ENCODE measurements around the gene ICA1L. TPM values are rescaled to one million over a fixed set of nuclear protein-coding genes. Genes with fewer than 3 reads are reported as not detected.

The ICA1L gene
- total RNA-seq, 1 experiment from 2014 or later: 5.5 TPM

GRCh38 chr2:202771336-202771735 lies 100.2 kb downstream of the ICA1L start:
- H3K4me3 ChIP-seq (ENCODE audit: low read depth, low read length): no peak overlapping the region
- Mint-ChIP-seq H3K4me1 (ENCODE audit: low read depth, unreplicated experiment) (peaks cover 7% of the 10 kb centered on the region), H3K36me3 (ENCODE audit: insufficient read depth, unreplicated experiment) (no peaks in the 10 kb centered on the region), H3K27me3 (ENCODE audit: insufficient read depth, unreplicated experiment) (no peaks in the 10 kb centered on the region), H3K4me3 (ENCODE audit: unreplicated experiment) (no peak overlapping the region), H3K27ac (ENCODE audit: unreplicated experiment) (no peak overlapping the region), H3K9me3 (ENCODE audit: unreplicated experiment) (no peaks in the 10 kb centered on the region)
- H3K27me3 ChIP-seq (replicated peaks; ENCODE audit: control insufficient read depth, insufficient read depth, low read length): no peaks in the 10 kb centered on the region
- ChIA-PET POLR2A (no interaction called here), CTCF (no interaction called here)
- no peaks in the 10 kb centered on the region for H3K4me1 ChIP-seq
- H3K36me3 ChIP-seq (ENCODE audit: control insufficient read depth, insufficient read depth, low read length): no peaks in the 10 kb centered on the region
- no TSS peak for BruUV-seq (replicated peaks)
- intact Hi-C loops (cut with micrococcal nuclease; ENCODE audit: unreplicated experiment): no loop called here
- TF ChIP-seq CTCF (IDR thresholded peaks at IDR 0.05; ENCODE audit: insufficient read depth in 1 of 2, low read depth in 1 of 2, low read length in 1 of 2, severe bottlenecking in 1 of 2, unreplicated experiment in 1 of 2): no peak
- no peaks in the 10 kb centered on the region for H3K9me3 ChIP-seq
- no peak for DNase-seq

- H3K27me3 Mint-ChIP-seq (ENCODE audit: insufficient read depth, unreplicated experiment): no peaks in the 10 kb centered on the region
- H3K4me1 Mint-ChIP-seq (ENCODE audit: low read depth, unreplicated experiment): peaks cover 7% of the 10 kb centered on the region
Measured at GRCh38 chr2:202769201-202769600, 102.4 kb downstream of the ICA1L start.

GRCh38 chr2:202768273-202768672 lies 103.3 kb downstream of the ICA1L start:
- no peaks in the 10 kb centered on the region for H3K9me3 ChIP-seq
- no peaks in the 10 kb centered on the region for H3K36me3 Mint-ChIP-seq (ENCODE audit: insufficient read depth, unreplicated experiment)
- H3K4me3 ChIP-seq (ENCODE audit: low read depth, low read length): no peak overlapping the region
- H3K27me3 Mint-ChIP-seq (ENCODE audit: insufficient read depth, unreplicated experiment): no peaks in the 10 kb centered on the region
- no peaks in the 10 kb centered on the region for H3K36me3 ChIP-seq (ENCODE audit: control insufficient read depth, insufficient read depth, low read length)
- BruUV-seq (replicated peaks): no TSS peak
- no peaks in the 10 kb centered on the region for H3K9me3 Mint-ChIP-seq (ENCODE audit: unreplicated experiment)
- intact Hi-C loops (cut with micrococcal nuclease; ENCODE audit: unreplicated experiment): no loop called here
- TF ChIP-seq CTCF (IDR thresholded peaks at IDR 0.05; ENCODE audit: insufficient read depth in 1 of 2, low read depth in 1 of 2, low read length in 1 of 2, severe bottlenecking in 1 of 2, unreplicated experiment in 1 of 2): no peak
- DNase-seq: no peak
- no peak overlapping the region for H3K27ac Mint-ChIP-seq (ENCODE audit: unreplicated experiment)
- no peak overlapping the region for H3K4me3 Mint-ChIP-seq (ENCODE audit: unreplicated experiment)
- H3K27me3 ChIP-seq (replicated peaks; ENCODE audit: control insufficient read depth, insufficient read depth, low read length): no peaks in the 10 kb centered on the region
- ChIA-PET POLR2A (no interaction called here), CTCF (no interaction called here)
- peaks cover 1% of the 10 kb centered on the region for H3K4me1 Mint-ChIP-seq (ENCODE audit: low read depth, unreplicated experiment)
- H3K4me1 ChIP-seq: no peaks in the 10 kb centered on the region

More at GRCh38 chr2:202769201-202769600, 102.4 kb downstream of the ICA1L start:
- Mint-ChIP-seq H3K36me3 (ENCODE audit: insufficient read depth, unreplicated experiment) (no peaks in the 10 kb centered on the region), H3K27ac (ENCODE audit: unreplicated experiment) (no peak overlapping the region), H3K4me3 (ENCODE audit: unreplicated experiment) (no peak overlapping the region), H3K9me3 (ENCODE audit: unreplicated experiment) (no peaks in the 10 kb centered on the region)
- DNase-seq: no peak
- no peaks in the 10 kb centered on the region for H3K27me3 ChIP-seq (replicated peaks; ENCODE audit: control insufficient read depth, insufficient read depth, low read length)
- POLR2A ChIA-PET: no interaction called here
- no peaks in the 10 kb centered on the region for H3K4me1 ChIP-seq
- no TSS peak for BruUV-seq (replicated peaks)
- H3K36me3 ChIP-seq (ENCODE audit: control insufficient read depth, insufficient read depth, low read length): no peaks in the 10 kb centered on the region
- no peak overlapping the region for H3K4me3 ChIP-seq (ENCODE audit: low read depth, low read length)
- intact Hi-C loops (cut with micrococcal nuclease; ENCODE audit: unreplicated experiment): no loop called here
- TF ChIP-seq CTCF (IDR thresholded peaks at IDR 0.05; ENCODE audit: insufficient read depth in 1 of 2, low read depth in 1 of 2, low read length in 1 of 2, severe bottlenecking in 1 of 2, unreplicated experiment in 1 of 2): no peak
- H3K9me3 ChIP-seq: no peaks in the 10 kb centered on the region
- CTCF ChIA-PET: no interaction called here

Measured in Caco-2 (cell line).